ENCODE data around the gene OPCML. TPM values are rescaled to one million over a fixed set of nuclear protein-coding genes. Genes with fewer than 3 reads are reported as not detected.

The OPCML gene
- total RNA-seq, 1 experiment from 2014 or later: not detected

DNA sequence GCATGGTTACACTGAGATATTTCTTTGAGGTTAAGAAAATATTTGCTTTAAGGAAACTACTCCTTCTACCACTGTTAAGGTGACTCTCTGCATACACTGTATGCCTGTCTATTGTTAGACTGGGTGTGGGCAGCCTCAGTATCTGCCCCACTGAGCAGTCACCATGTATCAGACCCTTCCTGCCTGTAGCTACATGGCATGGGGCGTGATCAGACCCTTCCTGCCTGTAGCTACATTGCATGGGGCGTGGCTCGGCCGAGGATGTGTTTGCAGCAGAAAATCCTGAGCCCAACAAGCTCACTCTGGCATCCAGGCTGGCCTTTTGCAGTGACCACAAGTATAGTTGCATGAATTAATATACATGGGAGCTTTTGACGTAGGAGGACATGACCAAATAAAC is 669.4 kb downstream of the OPCML start:
- no peak for ATAC-seq
- Histone ChIP-seq H3K9me3 (ENCODE audit: control insufficient read depth, insufficient read depth, low read depth, low read length) (no peaks in the 10 kb centered on the region), H3K27me3 (ENCODE audit: control insufficient read depth, insufficient read depth, low read length) (no peaks in the 10 kb centered on the region), H3K36me3 (ENCODE audit: control insufficient read depth, insufficient read depth, low read length) (no peaks in the 10 kb centered on the region), H3K4me1 (ENCODE audit: control insufficient read depth, insufficient read depth, low read length) (no peaks in the 10 kb centered on the region), H3K27ac (ENCODE audit: low read length) (no peak overlapping the region), H3K4me3 (ENCODE audit: low read depth in 2 of 2, low read length in 2 of 2) (no peak overlapping the region)
- in situ Hi-C loops (cut with HindIII; ENCODE audit: low pct_unique_long_range_greater_than_20kb, low sequenced_read_pairs): no loop called here
- DNase-seq (ENCODE audit: low read depth, low spot score): no peak
- POLR2A ChIA-PET: no interaction called here
- BruUV-seq (replicated peaks): no TSS peak
- intact Hi-C loops (cut with micrococcal nuclease; ENCODE audit: unreplicated experiment): no loop called here
- CTCF ChIA-PET: no interaction called here
- TF ChIP-seq POLR2AphosphoS5 (IDR thresholded peaks at IDR 0.05; ENCODE audit: low read depth, low read length): no peak
- no peak for TF ChIP-seq CTCF (IDR thresholded peaks at IDR 0.05)
- no peak for TF ChIP-seq TCF7L2 (IDR thresholded peaks at IDR 0.05; ENCODE audit: low read depth, low read length)
- TF ChIP-seq REST (IDR thresholded peaks at IDR 0.05; ENCODE audit: insufficient read depth in 1 of 2, low read depth in 2 of 2, low read length in 1 of 2): no peak
- no peak for TF ChIP-seq SIN3A (IDR thresholded peaks at IDR 0.05; ENCODE audit: borderline replicate concordance, insufficient read depth, low read depth, low read length)

- H3K9me3 ChIP-seq (ENCODE audit: control insufficient read depth, insufficient read depth, low read depth, low read length): no peaks in the 10 kb centered on the region
- H3K4me1 ChIP-seq (ENCODE audit: control insufficient read depth, insufficient read depth, low read length): no peaks in the 10 kb centered on the region
- intact Hi-C loops (cut with micrococcal nuclease; ENCODE audit: unreplicated experiment): no loop called here
- DNase-seq (ENCODE audit: low read depth, low spot score) (no peak), ATAC-seq (no peak)
- H3K27me3 ChIP-seq (ENCODE audit: control insufficient read depth, insufficient read depth, low read length): no peaks in the 10 kb centered on the region
- H3K36me3 ChIP-seq (ENCODE audit: control insufficient read depth, insufficient read depth, low read length): no peaks in the 10 kb centered on the region
- in situ Hi-C loops (cut with HindIII; ENCODE audit: low pct_unique_long_range_greater_than_20kb, low sequenced_read_pairs): no loop called here
- no TSS peak for BruUV-seq (replicated peaks)
- TF ChIP-seq TCF7L2 (IDR thresholded peaks at IDR 0.05; ENCODE audit: low read depth, low read length): no peak
- no peak for TF ChIP-seq POLR2AphosphoS5 (IDR thresholded peaks at IDR 0.05; ENCODE audit: low read depth, low read length)
- TF ChIP-seq SIN3A (IDR thresholded peaks at IDR 0.05; ENCODE audit: borderline replicate concordance, insufficient read depth, low read depth, low read length): no peak
- TF ChIP-seq REST (IDR thresholded peaks at IDR 0.05; ENCODE audit: insufficient read depth in 1 of 2, low read depth in 2 of 2, low read length in 1 of 2): no peak
- no peak for TF ChIP-seq CTCF (IDR thresholded peaks at IDR 0.05)
- no peak overlapping the region for H3K4me3 ChIP-seq (ENCODE audit: low read depth in 2 of 2, low read length in 2 of 2)
- H3K27ac ChIP-seq (ENCODE audit: low read length): no peak overlapping the region
- POLR2A ChIA-PET: no interaction called here
- CTCF ChIA-PET: no interaction called here
These were observed 670.2 kb downstream of the OPCML start for GRCh38 chr11:132862137-132862536.
